NOMO-1 treated with dmso at 0.1 percent for 144 hours (cell line): ENCODE measurements around the gene CDK15.

ENCODE experiments used
- DNase-seq: peaks from one replicate; lab custom pipeline; 2025; ENCODE audit not compliant: unreplicated experiment; lab: John Stamatoyannopoulos, UW

The CDK15 gene

GRCh38 chr2:201862843-201863242 is 56.5 kb downstream of the CDK15 start:
- no peak for DNase-seq

GRCh38 chr2:201866643-201867473 is 60.5 kb downstream of the CDK15 start:
- no peak for DNase-seq

- DNase-seq: no peak
Observed at GRCh38 chr2:201871471-201871870, 65.1 kb downstream of the CDK15 start.

GRCh38 chr2:201872591-201872990 is 66.3 kb downstream of the CDK15 start:
- DNase-seq: no peak

- no peak for DNase-seq
Observed at GRCh38 chr2:201879996-201880395, 73.7 kb downstream of the CDK15 start.

GRCh38 chr2:201880579-201880978 is 74.2 kb downstream of the CDK15 start:
- DNase-seq: no peak

- DNase-seq: no peak
Observed at GRCh38 chr2:201880993-201881611, 74.8 kb downstream of the CDK15 start.

GRCh38 chr2:201881741-201882140 is 75.4 kb downstream of the CDK15 start:
- no peak for DNase-seq

GRCh38 chr2:201882353-201883090 is 76.2 kb downstream of the CDK15 start:
- DNase-seq: no peak

GRCh38 chr2:201883606-201884369 is 77.5 kb downstream of the CDK15 start:
- DNase-seq: no peak

GRCh38 chr2:201886504-201886903 is 80.2 kb downstream of the CDK15 start:
- DNase-seq: no peak

GRCh38 chr2:201887773-201888425 is 81.6 kb downstream of the CDK15 start:
- DNase-seq: no peak

- DNase-seq: no peak
Observed at GRCh38 chr2:201888426-201888800, 82.1 kb downstream of the CDK15 start.

- DNase-seq: no peak
Observed at GRCh38 chr2:201890453-201890852, 84.1 kb downstream of the CDK15 start.

- no peak for DNase-seq
Observed at GRCh38 chr2:201891676-201892075, 85.3 kb downstream of the CDK15 start.

- DNase-seq: no peak
Observed at GRCh38 chr2:201892516-201892915, 86.2 kb downstream of the CDK15 start.

- DNase-seq: peak; percentile 38
Observed at GRCh38 chr2:201900362-201900761, 94.0 kb downstream of the CDK15 start.

GRCh38 chr2:201901786-201902185 is 95.4 kb downstream of the CDK15 start:
- no peak for DNase-seq

- no peak for DNase-seq
Observed at GRCh38 chr2:201904538-201905420, 98.4 kb downstream of the CDK15 start.
